HG03064 (cell line): ENCODE results near the gene AFAP1L1.

Experiments
- ATAC-seq: cut with Tn5 transposase; IDR thresholded peaks from one replicate; pipeline ENCODE4 v1.9.1; 2021; ENCODE audit warnings: low read depth; ENCODE audit not compliant: unreplicated experiment

The AFAP1L1 gene

GRCh38 chr5:149271716-149272563 lies at the start of gene AFAP1L1:
AFAP1L1 (plus strand) TSS chr5:149271859; CDS start chr5:149271969, 110 bp downstream.
- ATAC-seq: no peak

GRCh38 chr5:149223081-149223848 lies 48.4 kb upstream of the AFAP1L1 start:
- ATAC-seq: no peak

GRCh38 chr5:149224282-149224681 lies 47.4 kb upstream of the AFAP1L1 start:
- no peak for ATAC-seq

- ATAC-seq: no peak
Observed at GRCh38 chr5:149227168-149227826, 44.4 kb upstream of the AFAP1L1 start.

- ATAC-seq: no peak
Observed at GRCh38 chr5:149228618-149229297, 42.9 kb upstream of the AFAP1L1 start.

GRCh38 chr5:149229298-149229937 lies 42.2 kb upstream of the AFAP1L1 start:
- ATAC-seq: no peak

- ATAC-seq: no peak
Observed at GRCh38 chr5:149235841-149236240, 35.8 kb upstream of the AFAP1L1 start.

- ATAC-seq: no peak
Observed at GRCh38 chr5:149237662-149238061, 34.0 kb upstream of the AFAP1L1 start.

- no peak for ATAC-seq
Observed at GRCh38 chr5:149238540-149238939, 33.1 kb upstream of the AFAP1L1 start.

- no peak for ATAC-seq
Observed at GRCh38 chr5:149239917-149240316, 31.7 kb upstream of the AFAP1L1 start.

- no peak for ATAC-seq
Observed at GRCh38 chr5:149240354-149240998, 31.2 kb upstream of the AFAP1L1 start.

- ATAC-seq: no peak
Observed at GRCh38 chr5:149242339-149242738, 29.3 kb upstream of the AFAP1L1 start.

GRCh38 chr5:149246906-149247305 lies 24.8 kb upstream of the AFAP1L1 start:
- ATAC-seq: no peak

- no peak for ATAC-seq
Observed at GRCh38 chr5:149247726-149248125, 23.9 kb upstream of the AFAP1L1 start.

- no peak for ATAC-seq
Observed at GRCh38 chr5:149251546-149251945, 20.1 kb upstream of the AFAP1L1 start.

- no peak for ATAC-seq
Observed at GRCh38 chr5:149254506-149254905, 17.2 kb upstream of the AFAP1L1 start.

GRCh38 chr5:149256451-149256850 lies 15.2 kb upstream of the AFAP1L1 start:
- no peak for ATAC-seq

- ATAC-seq: no peak
Observed at GRCh38 chr5:149257131-149257530, 14.5 kb upstream of the AFAP1L1 start.

GRCh38 chr5:149257889-149258705 lies 13.6 kb upstream of the AFAP1L1 start:
- no peak for ATAC-seq
